HepG2 (cell line): ENCODE results near the gene ABHD12. TPM values are rescaled to one million over a fixed set of nuclear protein-coding genes. Genes with fewer than 3 reads are reported as not detected.

Experiments
- AGO2 ChIP-seq: fragments of 200-400 bp; formaldehyde crosslinking; optimal IDR thresholded peaks from 2 replicates; pipeline ENCODE3; 2017; ENCODE audit warnings: mild to moderate bottlenecking, low read depth, low read length, moderate library complexity
- CEBPZ ChIP-seq: IDR thresholded peaks from 2 replicates; pipeline ENCODE4 v1.6.1; 2012; ENCODE audit warnings: low read length, improper control_type of control experiment
- GMEB1 ChIP-seq: sonication (generic); formaldehyde crosslinking; IDR thresholded peaks from 2 replicates; pipeline ENCODE4 v1.5.1; 2020; ENCODE audit warnings: missing genetic modification reagents, mild to moderate bottlenecking, borderline replicate concordance
- POGK ChIP-seq: sonication (generic); formaldehyde crosslinking; conservative IDR thresholded peaks from 2 replicates; pipeline ENCODE4 v1.8.0; 2022; ENCODE audit warnings: mild to moderate bottlenecking, moderate library complexity, missing genetic modification reagents
- ZNF839 ChIP-seq: sonication (generic); formaldehyde crosslinking; IDR thresholded peaks from 2 replicates; pipeline ENCODE4 v1.4.0; 2020; ENCODE audit warnings: missing genetic modification reagents, mild to moderate bottlenecking, borderline replicate concordance
- ZSCAN21 ChIP-seq: sonication (generic); formaldehyde crosslinking; IDR thresholded peaks from 2 replicates; pipeline ENCODE4 v1.8.0; 2022; ENCODE audit warnings: mild to moderate bottlenecking, missing genetic modification reagents, moderate library complexity, borderline replicate concordance
- polyA plus RNA-seq, 8 experiments: library from polyadenylated mRNA; depleted of rRNA in 3 of 8; stranded (reverse) in 7 of 8; unstranded in 1 of 8; fragments of >200 nt; fragmentation: Illumina TruSeq in 4 of 8; extraction: Trizol in 4 of 8; gene quantifications; 2 replicates each; pipeline versions ENCODE4 v1.2.1 to v1.2.3, GENCODE V29; 2011 to 2016; ENCODE audit warnings: low read depth in 4 of 8, missing spikeins in 1 of 8, mixed read lengths in 1 of 8; ENCODE audit not compliant: insufficient read depth in 1 of 8
- total RNA-seq, 5 experiments: library from RNA; depleted of rRNA; stranded (reverse); fragments of >200 nt; fragmentation: Illumina TruSeq; extraction: Trizol; gene quantifications; 2 replicates each; pipeline ENCODE4 v1.2.3, GENCODE V29; 2016; ENCODE audit warnings: low read depth in 1 of 5
- TF ChIP-seq, protein P1 (sequence below): sonication (generic); formaldehyde crosslinking; IDR thresholded peaks from 2 replicates; pipeline ENCODE4 v1.4.0; 2020; ENCODE audit warnings: missing genetic modification reagents

Gene ABHD12
- total and polyA plus RNA-seq, 2 of the 13 experiments (the other 11 are each of a cell fraction or from before 2014, with no cell fraction given), result 23.5 to 72.1 TPM

GRCh38 chr20:25304025-25304549 lies 86.5 kb downstream of the ABHD12 start (continued):
- TF ChIP-seq, protein P1, sequence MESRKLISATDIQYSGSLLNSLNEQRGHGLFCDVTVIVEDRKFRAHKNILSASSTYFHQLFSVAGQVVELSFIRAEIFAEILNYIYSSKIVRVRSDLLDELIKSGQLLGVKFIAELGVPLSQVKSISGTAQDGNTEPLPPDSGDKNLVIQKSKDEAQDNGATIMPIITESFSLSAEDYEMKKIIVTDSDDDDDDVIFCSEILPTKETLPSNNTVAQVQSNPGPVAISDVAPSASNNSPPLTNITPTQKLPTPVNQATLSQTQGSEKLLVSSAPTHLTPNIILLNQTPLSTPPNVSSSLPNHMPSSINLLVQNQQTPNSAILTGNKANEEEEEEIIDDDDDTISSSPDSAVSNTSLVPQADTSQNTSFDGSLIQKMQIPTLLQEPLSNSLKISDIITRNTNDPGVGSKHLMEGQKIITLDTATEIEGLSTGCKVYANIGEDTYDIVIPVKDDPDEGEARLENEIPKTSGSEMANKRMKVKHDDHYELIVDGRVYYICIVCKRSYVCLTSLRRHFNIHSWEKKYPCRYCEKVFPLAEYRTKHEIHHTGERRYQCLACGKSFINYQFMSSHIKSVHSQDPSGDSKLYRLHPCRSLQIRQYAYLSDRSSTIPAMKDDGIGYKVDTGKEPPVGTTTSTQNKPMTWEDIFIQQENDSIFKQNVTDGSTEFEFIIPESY, result no peak
- TF ChIP-seq ZSCAN21 (CRISPR knock-in tag) (no peak), CEBPZ (no peak), AGO2 (peak; percentile 48), POGK (CRISPR knock-in tag) (no peak), GMEB1 (no peak), ZNF839 (peak; percentile 71; the same call in 1 of the 2 replicates)
